PC-3 (cell line): ENCODE measurements around the gene GIGYF2. TPM values are rescaled to one million over a fixed set of nuclear protein-coding genes. Genes with fewer than 3 reads are reported as not detected.

Source experiments
- ATAC-seq: fragments of 200-7000 bp; cut with Tn5 transposase; 2 replicates; pipeline ENCODE4 v1.9.1; 2020; ENCODE audit warnings: mild to moderate bottlenecking, moderate library complexity
- BruUV-seq: library from RNA; stranded (reverse); fragments of 400-500 nt; replicated peaks from 2 replicates; lab custom pipeline; 2021; lab: Mats Ljungman, UMichigan
- CTCF ChIA-PET: fragments of 300-600 bp; sonication (Branson Sonifier 250); formaldehyde crosslinking; loops from one replicate; lab custom pipeline; 2022; ENCODE audit warnings: antibody characterized with exemption; lab: Charles Lee
- POLR2A ChIA-PET: fragments of 300-600 bp; sonication (Branson Sonifier 250); formaldehyde crosslinking; loops from one replicate; lab custom pipeline; 2022; ENCODE audit warnings: antibody characterized with exemption; ENCODE audit not compliant: unreplicated experiment; lab: Charles Lee
- DNase-seq: peaks from one replicate; pipeline ENCODE4 v3.0.0-alpha.2; 2015
- H2AFZ ChIP-seq: fragments of 300-600 bp; sonication (generic); 2 replicates; pipeline ENCODE4 v1.6.0; 2016; ENCODE audit warnings: antibody characterized with exemption, low read length
- H3F3A ChIP-seq: fragments of 300-600 bp; sonication (generic); one replicate; pipeline ENCODE4 v1.6.0; 2017; ENCODE audit warnings: antibody characterized with exemption, low read length, control low read depth, mild to moderate bottlenecking; ENCODE audit not compliant: unreplicated experiment
- H3K27ac ChIP-seq: fragments of 300-600 bp; sonication (generic); 2 replicates; pipeline ENCODE4 v1.5.1; 2016; ENCODE audit warnings: mild to moderate bottlenecking, low read length
- H3K27me3 ChIP-seq: fragments of 300-600 bp; sonication (generic); 2 replicates; pipeline ENCODE4 v1.6.1; 2016; ENCODE audit warnings: low read length, mixed read lengths
- H3K36me3 ChIP-seq: fragments of 300-600 bp; sonication (generic); 2 replicates; pipeline ENCODE4 v1.6.1; 2016; ENCODE audit warnings: low read depth, mixed run types, low read length, mixed read lengths
- H3K4me1 ChIP-seq: fragments of 300-600 bp; sonication (generic); 2 replicates; pipeline ENCODE4 v1.5.1; 2016; ENCODE audit warnings: low read length; ENCODE audit not compliant: insufficient read depth
- H3K4me2 ChIP-seq: fragments of 300-600 bp; sonication (generic); 2 replicates; pipeline ENCODE4 v1.6.0; 2016; ENCODE audit warnings: low read length
- H3K4me3 ChIP-seq: fragments of 300-600 bp; sonication (generic); 2 replicates; pipeline ENCODE4 v1.5.1; 2016; ENCODE audit warnings: mild to moderate bottlenecking, low read length, mixed read lengths
- H3K79me2 ChIP-seq: fragments of 300-600 bp; sonication (generic); 2 replicates; pipeline ENCODE4 v1.6.1; 2017; ENCODE audit warnings: low read length, mixed read lengths
- H3K9ac ChIP-seq: fragments of 300-600 bp; sonication (generic); 2 replicates; pipeline ENCODE4 v1.6.0; 2016; ENCODE audit warnings: mild to moderate bottlenecking, low read length
- H3K9me2 ChIP-seq: fragments of 300-600 bp; sonication (generic); replicated peaks from 2 replicates; pipeline ENCODE4 v1.6.1; 2016; ENCODE audit warnings: mixed run types, low read length, mixed read lengths
- H3K9me3 ChIP-seq: fragments of 300-600 bp; sonication (generic); 2 replicates; pipeline ENCODE4 v1.6.1; 2016; ENCODE audit warnings: low read length, mixed read lengths
- H4K20me1 ChIP-seq: fragments of 300-600 bp; sonication (generic); 2 replicates; pipeline ENCODE4 v1.6.1; 2016; ENCODE audit warnings: low read length, mixed read lengths
- CTCF ChIP-seq: fragments of 300-600 bp; sonication (generic); conservative IDR thresholded peaks from 2 replicates; pipeline ENCODE4 v1.5.1; 2017; ENCODE audit warnings: antibody characterized with exemption, low read depth, mild to moderate bottlenecking, low read length
- EZH2 ChIP-seq: fragments of 300-600 bp; sonication (generic); IDR thresholded peaks from one replicate; pipeline ENCODE4 v1.6.1; 2017; ENCODE audit warnings: antibody characterized with exemption, mild to moderate bottlenecking, low read length; ENCODE audit not compliant: unreplicated experiment
- EZH2phosphoT487 ChIP-seq: fragments of 300-600 bp; sonication (generic); IDR thresholded peaks from 2 replicates; pipeline ENCODE4 v1.6.1; 2018; ENCODE audit warnings: mild to moderate bottlenecking, antibody characterized with exemption, low read length, borderline replicate concordance
- intact Hi-C: fragments of 100-400 bp; cut with micrococcal nuclease; formaldehyde crosslinking; loops from 2 replicates; pipeline ENCODE4 v1.9.0; 2023
- total RNA-seq: library from RNA; depleted of rRNA; stranded (reverse); fragments of >200 nt; gene quantifications from 2 replicates; pipeline ENCODE4 v1.2.3, GENCODE V29; 2014

Gene GIGYF2
- total RNA-seq, 1 experiment from 2014 or later: 41.3 TPM

- H2AFZ ChIP-seq: no peak overlapping the region
- H4K20me1 ChIP-seq: no peaks in the 10 kb centered on the region
- intact Hi-C loops: no loop called here
- H3K27ac ChIP-seq: no peak overlapping the region
- H3K4me3 ChIP-seq: no peak overlapping the region
- peaks cover 57% of the 10 kb centered on the region for H3K36me3 ChIP-seq
- H3K27me3 ChIP-seq: no peaks in the 10 kb centered on the region
- CTCF ChIA-PET: no interaction called here
- POLR2A ChIA-PET: no interaction called here
- no peaks in the 10 kb centered on the region for H3K9me2 ChIP-seq
- H3K79me2 ChIP-seq: no peaks in the 10 kb centered on the region
- no peaks in the 10 kb centered on the region for H3K4me1 ChIP-seq
- no peak overlapping the region for H3K9ac ChIP-seq
- ATAC-seq: no peak
- no peak overlapping the region for H3K4me2 ChIP-seq
- no peaks in the 10 kb centered on the region for H3F3A ChIP-seq
- no peak for TF ChIP-seq EZH2
- DNase-seq: no peak
- BruUV-seq: no TSS peak
- no peaks in the 10 kb centered on the region for H3K9me3 ChIP-seq
Measured at GRCh38 chr2:232798187-232798586, 101.1 kb downstream of the GIGYF2 start.

GRCh38 chr2:232800166-232800565, 103.0 kb downstream of the GIGYF2 start:
- no peaks in the 10 kb centered on the region for H3K79me2 ChIP-seq
- H3K9me3 ChIP-seq: no peaks in the 10 kb centered on the region
- H3K27ac ChIP-seq: no peak overlapping the region
- H3K4me3 ChIP-seq: no peak overlapping the region
- no peak overlapping the region for H3K4me2 ChIP-seq
- no peak for DNase-seq
- ATAC-seq: no peak
- H3K9ac ChIP-seq: no peak overlapping the region
- no peaks in the 10 kb centered on the region for H3K27me3 ChIP-seq
- TF ChIP-seq EZH2phosphoT487 (no peak), EZH2 (no peak), CTCF (no peak)
- no peaks in the 10 kb centered on the region for H3K9me2 ChIP-seq
- intact Hi-C loops: no loop called here
- H4K20me1 ChIP-seq: no peaks in the 10 kb centered on the region
- BruUV-seq: no TSS peak
- no peaks in the 10 kb centered on the region for H3F3A ChIP-seq
- peaks cover 41% of the 10 kb centered on the region for H3K36me3 ChIP-seq
- no peaks in the 10 kb centered on the region for H3K4me1 ChIP-seq
- POLR2A ChIA-PET: interaction anchor here (0.6 kb wide), 1 partner anchor 13 kb away, joined by 4 read pairs; no protein-coding TSS in a partner anchor
- CTCF ChIA-PET: no interaction called here
- H2AFZ ChIP-seq: no peak overlapping the region

- no peak for ATAC-seq
- CTCF ChIA-PET: no interaction called here
Measured at GRCh38 chr2:232802091-232802490, 105.0 kb downstream of the GIGYF2 start.

More at GRCh38 chr2:232802091-232802490, 105.0 kb downstream of the GIGYF2 start:
- Histone ChIP-seq H3K79me2 (no peaks in the 10 kb centered on the region), H3K9ac (no peak overlapping the region), H4K20me1 (no peaks in the 10 kb centered on the region), H3K4me2 (no peak overlapping the region), H3K36me3 (peaks cover 39% of the 10 kb centered on the region), H3K27ac (no peak overlapping the region), H2AFZ (no peak overlapping the region), H3K4me1 (no peaks in the 10 kb centered on the region), H3K9me3 (no peaks in the 10 kb centered on the region), H3F3A (no peaks in the 10 kb centered on the region), H3K9me2 (no peaks in the 10 kb centered on the region), H3K4me3 (no peak overlapping the region), H3K27me3 (no peaks in the 10 kb centered on the region)
- intact Hi-C loops: no loop called here
- POLR2A ChIA-PET: no interaction called here
- no TSS peak for BruUV-seq
- TF ChIP-seq EZH2phosphoT487 (no peak), CTCF (no peak), EZH2 (no peak)
- no peak for DNase-seq
